Heart left ventricle (tissue), 16 donors: ENCODE data around the gene C1QL1. TPM values are rescaled to one million over a fixed set of nuclear protein-coding genes. Genes with fewer than 3 reads are reported as not detected.

Experiments used
- ATAC-seq, 4 donors: fragments of 200-7000 bp; cut with Tn5 transposase; one replicate each; pipeline ENCODE4 v1.9.1; 2020 to 2022; ENCODE audit warnings: moderate library complexity in 4 of 4, mild to moderate bottlenecking in 3 of 4, moderate number of reproducible peaks in 1 of 4
- DNase-seq, 5 donors: peaks; one replicate each; pipeline ENCODE4 v3.0.0-alpha.2; 2020
- H3K27ac ChIP-seq, 12 donors: fragments of 200-600 bp; sonication (generic) in 4 of 12; one replicate each; pipeline versions ENCODE4 v1.5.0 to v1.8.0; 2016 to 2022; ENCODE audit warnings: mild to moderate bottlenecking in 2 of 12
- H3K27me3 ChIP-seq, 9 donors: fragments of 200-600 bp; sonication (generic) in 2 of 9; one replicate each; pipeline versions ENCODE4 v1.5.1 to v1.8.0; 2016 to 2022; ENCODE audit warnings: mild to moderate bottlenecking in 3 of 9
- H3K36me3 ChIP-seq, 9 donors: fragments of 200-600 bp; sonication (generic) in 2 of 9; one replicate each; pipeline versions ENCODE4 v1.5.0 to v1.8.0; 2018 to 2022; ENCODE audit warnings: mild to moderate bottlenecking in 2 of 9
- H3K4me1 ChIP-seq, 12 donors: fragments of 200-600 bp; sonication (generic) in 4 of 12; one replicate each; pipeline versions ENCODE4 v1.5.0 to v1.8.0; 2016 to 2022; ENCODE audit warnings: mild to moderate bottlenecking in 3 of 12
- H3K4me3 ChIP-seq, 12 donors: fragments of 200-600 bp; sonication (generic) in 4 of 12; one replicate each; pipeline versions ENCODE4 v1.5.0 to v1.8.0; 2017 to 2022; ENCODE audit warnings: mild to moderate bottlenecking in 9 of 12, moderate library complexity in 4 of 12
- H3K9me3 ChIP-seq, 12 donors: fragments of 200-600 bp; sonication (generic) in 4 of 12; one replicate each; pipeline versions ENCODE4 v1.5.0 to v1.8.0; 2016 to 2022; ENCODE audit warnings: mild to moderate bottlenecking in 1 of 12
- POLR2A ChIP-seq, 2 donors: fragments of 450-650 bp; IDR thresholded peaks; one replicate each; pipeline ENCODE4 v1.6.1; 2017; ENCODE audit warnings: antibody characterized with exemption in 2 of 2, mild to moderate bottlenecking in 2 of 2, moderate library complexity in 2 of 2
- WGBS, 4 donors: extraction: QIAGEN DNeasy Blood & Tissue Kit in 2 of 4; methylation state at CpG; one replicate each; pipeline versions ENCODE4 v1.1.5 to v1.1.7; 2013 to 2018; 5-methylcytosine and 5-hydroxymethylcytosine counted together
- intact Hi-C, 10 donors: fragments of 100-400 bp; cut with DNase I; formaldehyde crosslinking; loops; one replicate each; pipeline versions ENCODE4 v1.11.1 to v1.14.2; 2022
- polyA plus RNA-seq, 2 donors: library from polyadenylated mRNA; stranded (reverse); fragments of 200-250 nt; gene quantifications; one replicate each; pipeline ENCODE4 v1.2.3, GENCODE V29; 2013
- total RNA-seq, 9 donors: library from RNA; depleted of rRNA in 2 of 9; stranded (reverse); fragments of >200 nt in 2 of 9; fragmentation: NEBNext Ultra II Directional in 3 of 9; extraction: Animal tissue kit (Norgen Biotek cat#: 25700) in 3 of 9; gene quantifications; one replicate each; pipeline versions ENCODE4 v1.1.0 to v1.2.4, GENCODE V29; 2016 to 2023
- TF ChIP-seq, protein P1 (sequence below), 12 donors: fragments of 200-600 bp; sonication (generic) in 4 of 12; IDR thresholded peaks; one replicate each; pipeline versions ENCODE4 v1.5.0 to v1.8.0; 2018 to 2022; ENCODE audit warnings: antibody characterized with exemption in 12 of 12, mild to moderate bottlenecking in 5 of 12
- donor health status: ischemic (EF 13 %, LVEDD 7.1; RV severe dilation, severe dysfunction).
- donor health status: healthy with polysubstance abuse.
- donor health status: DM: no; HTN: yes; CAD: no.
- donor health status: DM: no; HTN: no; CAD: no.
- donor health status: ischemic (EF 25% LVEDD 6.9; RV normal size, moderate dysfunction).
- donor health status: ischemic (EF 25% LVEDD 5.7; RV mildly dilated, moderate dysfunction).
- donor health status: healthy.
- donor health status: DM: yes; HTN: yes; CAD: no.
- donor health status: ischemic (EF 35%, LVEDD 5.7; RV mildly dilated, moderate dysfunction).
- donor health status: nonischemic (EF 11% LVEDD 7.7; RV severe dilation, severe dysfunction).
- donor health status: DM: yes; HTN: yes; CAD: no.
- donor health status: PGD.
- donor health status: ischemic (EF 29% LVEDD 5.4; RV normal size, mild dysfunction).
- donor health status: nonischemic (EF 23%, LVEDD 6.1; RV moderate dilation, normal function).

C1QL1 gene
- total and polyA plus RNA-seq, 11 donors, result 0.66 to 5.8 (median 1.4) TPM

DNA sequence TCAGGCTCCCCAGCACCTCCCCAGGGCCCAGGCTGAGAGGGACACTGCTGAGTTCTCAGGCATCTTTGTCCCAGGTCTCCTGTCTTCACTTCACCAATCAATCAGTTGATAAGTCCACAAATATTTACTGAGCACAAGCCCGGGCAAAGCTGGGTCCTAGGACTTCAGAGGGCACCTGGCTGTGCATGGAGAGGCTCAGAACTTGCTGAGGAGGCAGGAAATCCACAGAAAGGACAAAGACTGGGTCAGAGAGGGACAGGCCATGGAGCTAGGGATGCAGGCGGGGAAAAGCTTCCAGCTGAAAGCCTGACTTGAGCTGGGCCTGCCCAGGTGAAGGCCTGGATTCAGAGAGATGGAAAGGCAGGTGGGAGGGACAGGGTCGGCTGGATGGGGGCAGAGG is 33.2 kb upstream of the C1QL1 start:
- ATAC-seq, result no peak
- intact Hi-C loops, result no loop called here
- no peak for TF ChIP-seq POLR2A (IDR thresholded peaks at IDR 0.05)
- TF ChIP-seq, protein P1, sequence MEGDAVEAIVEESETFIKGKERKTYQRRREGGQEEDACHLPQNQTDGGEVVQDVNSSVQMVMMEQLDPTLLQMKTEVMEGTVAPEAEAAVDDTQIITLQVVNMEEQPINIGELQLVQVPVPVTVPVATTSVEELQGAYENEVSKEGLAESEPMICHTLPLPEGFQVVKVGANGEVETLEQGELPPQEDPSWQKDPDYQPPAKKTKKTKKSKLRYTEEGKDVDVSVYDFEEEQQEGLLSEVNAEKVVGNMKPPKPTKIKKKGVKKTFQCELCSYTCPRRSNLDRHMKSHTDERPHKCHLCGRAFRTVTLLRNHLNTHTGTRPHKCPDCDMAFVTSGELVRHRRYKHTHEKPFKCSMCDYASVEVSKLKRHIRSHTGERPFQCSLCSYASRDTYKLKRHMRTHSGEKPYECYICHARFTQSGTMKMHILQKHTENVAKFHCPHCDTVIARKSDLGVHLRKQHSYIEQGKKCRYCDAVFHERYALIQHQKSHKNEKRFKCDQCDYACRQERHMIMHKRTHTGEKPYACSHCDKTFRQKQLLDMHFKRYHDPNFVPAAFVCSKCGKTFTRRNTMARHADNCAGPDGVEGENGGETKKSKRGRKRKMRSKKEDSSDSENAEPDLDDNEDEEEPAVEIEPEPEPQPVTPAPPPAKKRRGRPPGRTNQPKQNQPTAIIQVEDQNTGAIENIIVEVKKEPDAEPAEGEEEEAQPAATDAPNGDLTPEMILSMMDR (IDR thresholded peaks at IDR 0.05), result no peak

DNA sequence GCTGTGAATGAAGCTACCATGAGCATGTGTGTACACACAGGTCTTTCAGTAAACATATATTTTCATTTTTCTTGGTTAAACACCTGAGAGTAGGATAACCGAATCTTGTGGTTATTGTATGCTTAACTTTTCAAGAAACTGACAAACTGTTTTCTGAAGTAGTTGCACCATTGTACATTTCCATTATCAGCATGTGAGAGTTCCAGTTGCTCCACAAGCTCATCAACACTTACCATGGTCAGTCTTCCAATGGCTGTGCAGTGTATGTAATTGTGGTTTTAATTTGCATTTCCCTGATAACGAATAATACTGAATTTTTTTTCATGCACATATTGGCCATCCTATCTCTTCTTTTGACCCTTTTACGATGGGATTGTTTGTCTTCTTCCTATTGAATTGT is 31.3 kb upstream of the C1QL1 start:
- Histone ChIP-seq H3K4me3 (no peak overlapping the region), H3K36me3 (no peaks in the 10 kb centered on the region), H3K27me3 (peaks cover 0 to 8% (median 0%) of the 10 kb centered on the region in 9 donors), H3K27ac (no peak overlapping the region), H3K4me1 (peaks cover 0 to 18% (median 5%) of the 10 kb centered on the region in 12 donors), H3K9me3 (peaks cover 0 to 12% (median 3%) of the 10 kb centered on the region in 12 donors)
- intact Hi-C loops, result no loop called here
- TF ChIP-seq, protein P1 (IDR thresholded peaks at IDR 0.05), result no peak
- no peak for TF ChIP-seq POLR2A (IDR thresholded peaks at IDR 0.05)
- WGBS, 4 donors, result 88 to 94% (median 94%) methylated on average over 3 of the region's 3 CpGs
- ATAC-seq, result no peak
- no peak for DNase-seq

More for the DNA sequence above, 33.2 kb upstream of the C1QL1 start:
- 67 to 81% (median 71%) methylated on average over 3 of the region's 3 CpGs for WGBS, 4 donors
- no peak overlapping the region for H3K27ac ChIP-seq
- no peak overlapping the region for H3K4me3 ChIP-seq
- peaks cover 0 to 12% (median 3%) of the 10 kb centered on the region in 12 donors for H3K9me3 ChIP-seq
- peaks cover 0 to 8% (median 0%) of the 10 kb centered on the region in 9 donors for H3K27me3 ChIP-seq
- DNase-seq, result no peak
- H3K4me1 ChIP-seq, result peaks cover 0 to 11% (median 3%) of the 10 kb centered on the region in 12 donors
- H3K36me3 ChIP-seq, result no peaks in the 10 kb centered on the region

DNA sequence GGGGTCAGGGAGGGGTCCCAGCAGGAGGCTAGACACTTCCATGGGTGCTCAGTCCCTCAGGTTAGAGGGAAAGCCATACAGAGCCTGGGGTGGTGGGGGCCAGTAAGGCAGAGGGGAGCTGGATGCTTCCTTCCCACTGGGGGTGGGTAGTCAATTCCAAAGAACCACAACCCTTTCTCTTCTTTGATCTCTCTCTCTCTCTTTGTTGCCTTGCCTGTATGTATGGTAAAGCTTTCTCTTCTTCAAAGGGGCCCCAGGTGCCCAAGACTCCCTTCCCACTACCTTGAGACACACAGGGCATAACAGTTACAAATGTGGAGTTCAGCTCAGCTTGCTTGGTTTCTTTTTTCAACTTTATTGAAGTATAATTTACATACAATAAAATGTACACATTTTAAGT is 30.5 kb upstream of the C1QL1 start:
- peaks cover 0 to 6% (median 0%) of the 10 kb centered on the region in 9 donors for H3K27me3 ChIP-seq
- TF ChIP-seq, protein P1 (IDR thresholded peaks at IDR 0.05), result no peak
- TF ChIP-seq POLR2A (IDR thresholded peaks at IDR 0.05), result no peak
- no peaks in the 10 kb centered on the region for H3K36me3 ChIP-seq
- H3K27ac ChIP-seq, result no peak overlapping the region
- H3K4me3 ChIP-seq, result no peak overlapping the region
- peaks cover 0 to 12% (median 3%) of the 10 kb centered on the region in 12 donors for H3K9me3 ChIP-seq
- ATAC-seq, result no peak
- no peak for DNase-seq
- intact Hi-C loops, result no loop called here
- peaks cover 0 to 18% (median 5%) of the 10 kb centered on the region in 12 donors for H3K4me1 ChIP-seq

DNA sequence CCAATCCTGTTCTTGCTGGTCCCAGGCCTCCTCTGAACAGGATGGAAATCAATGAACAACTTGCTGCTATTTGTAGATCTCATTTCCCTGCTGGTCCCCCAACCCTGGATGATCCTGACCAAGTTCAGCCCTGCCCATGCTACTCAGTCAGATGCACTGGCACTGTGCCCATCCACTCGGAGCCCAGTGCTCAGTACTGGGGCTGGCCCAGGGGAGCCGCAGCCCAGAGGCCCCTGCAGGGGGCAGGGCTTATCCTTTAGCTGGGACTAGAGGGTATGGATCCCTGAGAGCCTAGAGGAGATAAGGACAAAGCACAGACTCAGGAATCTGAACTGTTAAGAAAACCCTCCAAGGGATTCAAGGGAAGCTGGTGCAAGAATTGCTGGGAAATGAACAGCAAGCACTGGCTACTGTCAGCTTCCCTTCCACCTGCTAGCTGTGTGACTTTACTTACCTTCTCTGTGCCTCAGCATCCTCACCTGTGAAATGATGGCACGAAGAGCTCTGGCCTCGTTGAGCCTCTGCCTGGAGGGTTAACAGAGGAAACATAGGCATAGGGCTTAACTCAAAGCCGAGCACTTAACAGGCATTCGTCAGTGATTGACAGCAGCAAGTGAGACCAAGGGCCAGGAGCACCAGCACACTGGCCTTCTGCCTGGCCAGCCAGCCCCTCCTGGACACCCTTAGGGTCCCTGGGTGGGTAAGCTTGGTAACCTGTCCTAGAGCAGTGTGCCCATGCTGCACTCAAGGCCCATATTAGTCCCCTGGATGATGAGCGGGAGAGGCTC is 29.8 kb upstream of the C1QL1 start:
- WGBS, 4 donors, result 35 to 51% (median 41%) methylated on average over 6 to 7 of the region's 7 CpGs
- Histone ChIP-seq H3K4me1 (peaks cover 0 to 18% (median 5%) of the 10 kb centered on the region in 12 donors), H3K27ac (no peak overlapping the region), H3K27me3 (peaks cover 0 to 6% (median 0%) of the 10 kb centered on the region in 9 donors), H3K36me3 (no peaks in the 10 kb centered on the region), H3K9me3 (peaks cover 0 to 12% (median 3%) of the 10 kb centered on the region in 12 donors), H3K4me3 (no peak overlapping the region)
- ATAC-seq (peak; percentile 31 to 77 (median 69)), DNase-seq (peak in 4 of 5 donors; percentile 33 to 73 (median 46))
- no peak for TF ChIP-seq POLR2A (IDR thresholded peaks at IDR 0.05)
- TF ChIP-seq, protein P1 (IDR thresholded peaks at IDR 0.05), result peak in 1 of 12 donors; percentile 6
- intact Hi-C loops, result no loop called here
